Adrenal gland (tissue), 5 donors: ENCODE results near the gene ACAT2.

Source experiments
- POLR2A ChIP-seq, 2 donors: fragments of 450-650 bp; IDR thresholded peaks; one replicate each; pipeline ENCODE4 v1.6.1; 2017; ENCODE audit warnings: antibody characterized with exemption in 2 of 2, mild to moderate bottlenecking in 2 of 2, moderate library complexity in 1 of 2
- TF ChIP-seq, protein P1 (sequence below), 6 experiments: fragments of 450-650 bp in 4 of 6; fragments of 200-600 bp in 2 of 6; sonication (generic) in 1 of 6; IDR thresholded peaks; 1 replicate in 5 of 6; 2 replicates in 1 of 6; pipeline versions ENCODE4 v1.5.1 to v1.8.0; 2016 to 2021; ENCODE audit warnings: antibody characterized with exemption in 6 of 6, mild to moderate bottlenecking in 2 of 6, moderate library complexity in 1 of 6
- donor health status: DM: no; HTN: no; CAD: no.

DNA sequence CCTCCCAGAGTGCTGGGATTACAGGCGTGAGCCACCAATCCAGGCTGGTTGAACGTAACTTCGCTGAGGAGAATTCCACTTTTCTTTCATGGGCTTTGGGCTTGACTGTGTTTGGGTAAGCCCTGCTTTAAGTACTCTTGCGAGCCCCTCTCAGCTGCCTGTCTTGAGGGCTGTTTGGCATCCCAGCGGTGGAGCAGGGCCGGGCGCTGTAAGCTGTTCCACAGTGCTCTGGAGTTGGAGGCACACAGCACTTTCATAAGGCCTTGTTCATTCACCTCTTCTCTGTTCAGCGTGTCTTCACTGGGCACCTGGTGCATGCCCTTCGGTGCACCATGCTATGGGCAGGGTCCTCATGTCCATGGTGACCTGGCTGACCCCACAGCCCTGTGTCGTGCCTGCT, 59.9 kb downstream of the ACAT2 start:
- no peak for TF ChIP-seq POLR2A (IDR thresholded peaks at IDR 0.05)
- TF ChIP-seq, protein P1, sequence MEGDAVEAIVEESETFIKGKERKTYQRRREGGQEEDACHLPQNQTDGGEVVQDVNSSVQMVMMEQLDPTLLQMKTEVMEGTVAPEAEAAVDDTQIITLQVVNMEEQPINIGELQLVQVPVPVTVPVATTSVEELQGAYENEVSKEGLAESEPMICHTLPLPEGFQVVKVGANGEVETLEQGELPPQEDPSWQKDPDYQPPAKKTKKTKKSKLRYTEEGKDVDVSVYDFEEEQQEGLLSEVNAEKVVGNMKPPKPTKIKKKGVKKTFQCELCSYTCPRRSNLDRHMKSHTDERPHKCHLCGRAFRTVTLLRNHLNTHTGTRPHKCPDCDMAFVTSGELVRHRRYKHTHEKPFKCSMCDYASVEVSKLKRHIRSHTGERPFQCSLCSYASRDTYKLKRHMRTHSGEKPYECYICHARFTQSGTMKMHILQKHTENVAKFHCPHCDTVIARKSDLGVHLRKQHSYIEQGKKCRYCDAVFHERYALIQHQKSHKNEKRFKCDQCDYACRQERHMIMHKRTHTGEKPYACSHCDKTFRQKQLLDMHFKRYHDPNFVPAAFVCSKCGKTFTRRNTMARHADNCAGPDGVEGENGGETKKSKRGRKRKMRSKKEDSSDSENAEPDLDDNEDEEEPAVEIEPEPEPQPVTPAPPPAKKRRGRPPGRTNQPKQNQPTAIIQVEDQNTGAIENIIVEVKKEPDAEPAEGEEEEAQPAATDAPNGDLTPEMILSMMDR (IDR thresholded peaks at IDR 0.05): no peak
